Esophagus squamous epithelium (tissue), 4 donors: Measurements from ENCODE around the gene ZNF644.

Source experiments
- POLR2A ChIP-seq, 4 donors: fragments of 450-650 bp; IDR thresholded peaks; one replicate each; pipeline ENCODE4 v1.6.1; 2017; ENCODE audit warnings: antibody characterized with exemption in 4 of 4, mild to moderate bottlenecking in 4 of 4, moderate library complexity in 3 of 4
- TF ChIP-seq, protein P1 (sequence below), 6 experiments: fragments of 450-650 bp in 4 of 6; fragments of 200-600 bp in 2 of 6; sonication (generic) in 2 of 6; IDR thresholded peaks; one replicate each; pipeline ENCODE4 v1.5.1; 2016 to 2019; ENCODE audit warnings: antibody characterized with exemption in 6 of 6, mild to moderate bottlenecking in 4 of 6, moderate library complexity in 4 of 6

DNA sequence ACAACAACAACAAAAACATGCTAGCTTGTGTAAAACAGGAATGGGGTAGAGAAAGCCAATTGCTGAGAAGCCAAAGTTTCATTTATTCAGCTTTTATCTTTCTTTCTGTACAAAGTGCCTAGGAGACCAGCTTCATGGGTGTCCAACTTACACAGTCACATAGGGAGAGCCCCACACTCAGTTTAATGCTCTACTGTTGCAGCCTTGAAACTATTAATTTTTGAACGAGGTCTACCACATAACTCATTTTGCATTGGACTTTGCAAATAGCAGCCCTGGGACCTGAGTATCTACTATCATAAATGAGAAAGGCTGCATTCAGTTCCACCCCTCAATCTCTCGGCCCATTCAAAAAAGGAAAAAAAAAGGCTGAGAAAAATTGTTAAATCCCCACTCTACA, 98.8 kb downstream of the ZNF644 start:
- TF ChIP-seq, protein P1, sequence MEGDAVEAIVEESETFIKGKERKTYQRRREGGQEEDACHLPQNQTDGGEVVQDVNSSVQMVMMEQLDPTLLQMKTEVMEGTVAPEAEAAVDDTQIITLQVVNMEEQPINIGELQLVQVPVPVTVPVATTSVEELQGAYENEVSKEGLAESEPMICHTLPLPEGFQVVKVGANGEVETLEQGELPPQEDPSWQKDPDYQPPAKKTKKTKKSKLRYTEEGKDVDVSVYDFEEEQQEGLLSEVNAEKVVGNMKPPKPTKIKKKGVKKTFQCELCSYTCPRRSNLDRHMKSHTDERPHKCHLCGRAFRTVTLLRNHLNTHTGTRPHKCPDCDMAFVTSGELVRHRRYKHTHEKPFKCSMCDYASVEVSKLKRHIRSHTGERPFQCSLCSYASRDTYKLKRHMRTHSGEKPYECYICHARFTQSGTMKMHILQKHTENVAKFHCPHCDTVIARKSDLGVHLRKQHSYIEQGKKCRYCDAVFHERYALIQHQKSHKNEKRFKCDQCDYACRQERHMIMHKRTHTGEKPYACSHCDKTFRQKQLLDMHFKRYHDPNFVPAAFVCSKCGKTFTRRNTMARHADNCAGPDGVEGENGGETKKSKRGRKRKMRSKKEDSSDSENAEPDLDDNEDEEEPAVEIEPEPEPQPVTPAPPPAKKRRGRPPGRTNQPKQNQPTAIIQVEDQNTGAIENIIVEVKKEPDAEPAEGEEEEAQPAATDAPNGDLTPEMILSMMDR (IDR thresholded peaks at IDR 0.05), result no peak
- TF ChIP-seq POLR2A (IDR thresholded peaks at IDR 0.05), result no peak
